H9 (cell line): ENCODE measurements around the gene MAPK12. TPM values are rescaled to one million over a fixed set of nuclear protein-coding genes. Genes with fewer than 3 reads are reported as not detected.

Experiments
- DNase-seq: peaks from one replicate; pipeline ENCODE4 v3.0.0-alpha.2; 2017
- H2AFZ ChIP-seq: one replicate; pipeline ENCODE4 v1.6.1; 2013; ENCODE audit warnings: mild to moderate bottlenecking, low read length, control low read depth, moderate library complexity
- H2AK5ac ChIP-seq: 2 replicates; pipeline ENCODE4 v1.6.1; 2013; ENCODE audit warnings: low read length, control low read depth, mixed read lengths; ENCODE audit not compliant: insufficient read length
- H2BK120ac ChIP-seq: one replicate; pipeline ENCODE4 v1.6.1; 2013; ENCODE audit warnings: low read depth, mild to moderate bottlenecking, low read length, control low read depth, inconsistent platforms; ENCODE audit not compliant: poor library complexity, severe bottlenecking
- H2BK12ac ChIP-seq: 2 replicates; pipeline ENCODE4 v1.6.1; 2013; ENCODE audit warnings: low read length, control low read depth, mixed read lengths, low read depth; ENCODE audit not compliant: insufficient read length
- H2BK15ac ChIP-seq: 2 replicates; pipeline ENCODE4 v1.6.1; 2013; ENCODE audit warnings: low read depth, low read length, control low read depth
- H2BK20ac ChIP-seq: one replicate; pipeline ENCODE4 v1.6.1; 2013; ENCODE audit warnings: low read depth, mild to moderate bottlenecking, low read length, control low read depth, inconsistent platforms; ENCODE audit not compliant: poor library complexity, severe bottlenecking
- H2BK5ac ChIP-seq: 2 replicates; pipeline ENCODE4 v1.6.1; 2013; ENCODE audit warnings: low read length, control low read depth, mixed read lengths; ENCODE audit not compliant: insufficient read length
- H3K14ac ChIP-seq: 2 replicates; pipeline ENCODE4 v1.6.1; 2013; ENCODE audit warnings: low read length, control low read depth; ENCODE audit not compliant: insufficient read depth
- H3K18ac ChIP-seq: 2 replicates; pipeline ENCODE4 v1.6.1; 2013; ENCODE audit warnings: low read depth, mild to moderate bottlenecking, mixed read lengths, low read length, control low read depth; ENCODE audit not compliant: insufficient read length
- H3K23ac ChIP-seq: 2 replicates; pipeline ENCODE4 v1.6.1; 2013; ENCODE audit warnings: low read length, control low read depth, mixed read lengths, low read depth; ENCODE audit not compliant: insufficient read length
- H3K23me2 ChIP-seq: 2 replicates; pipeline ENCODE4 v1.6.1; 2013; ENCODE audit warnings: low read depth, mild to moderate bottlenecking, mixed read lengths, low read length, control low read depth; ENCODE audit not compliant: insufficient read length, poor library complexity, severe bottlenecking
- H3K27ac ChIP-seq: 2 replicates; pipeline ENCODE4 v1.5.1; 2013; ENCODE audit warnings: low read length, control low read depth, mixed read lengths, low read depth; ENCODE audit not compliant: insufficient read length
- H3K27me3 ChIP-seq: 2 replicates; pipeline ENCODE4 v1.6.1; 2013; ENCODE audit warnings: low read length, control low read depth, inconsistent platforms; ENCODE audit not compliant: insufficient read depth
- H3K4ac ChIP-seq: 2 replicates; pipeline ENCODE4 v1.6.1; 2013; ENCODE audit warnings: low read depth, mild to moderate bottlenecking, control low read depth, inconsistent platforms, low read length, moderate library complexity
- H3K4me1 ChIP-seq: 2 replicates; pipeline ENCODE4 v1.6.1; 2013; ENCODE audit warnings: low read length, control low read depth, inconsistent platforms; ENCODE audit not compliant: insufficient read depth
- H3K4me2 ChIP-seq: 2 replicates; pipeline ENCODE4 v1.6.1; 2013; ENCODE audit warnings: low read length, control low read depth, mixed read lengths; ENCODE audit not compliant: insufficient read length, insufficient read depth
- H3K56ac ChIP-seq: 2 replicates; pipeline ENCODE4 v1.6.1; 2013; ENCODE audit warnings: low read depth, mild to moderate bottlenecking, mixed read lengths, low read length, control low read depth; ENCODE audit not compliant: insufficient read length
- H3K79me1 ChIP-seq: 2 replicates; pipeline ENCODE4 v1.6.1; 2013; ENCODE audit warnings: low read depth, mild to moderate bottlenecking, moderate library complexity, low read length, control low read depth, inconsistent platforms; ENCODE audit not compliant: insufficient read depth, poor library complexity, severe bottlenecking
- H3K79me2 ChIP-seq: 2 replicates; pipeline ENCODE4 v1.6.1; 2013; ENCODE audit warnings: low read length, control low read depth, inconsistent platforms; ENCODE audit not compliant: insufficient read depth
- H3K9ac ChIP-seq: 2 replicates; pipeline ENCODE4 v1.6.1; 2013; ENCODE audit warnings: low read length, control low read depth, mixed read lengths; ENCODE audit not compliant: insufficient read length; ENCODE audit errors: extremely low read depth
- H3K9me3 ChIP-seq: one replicate; pipeline ENCODE4 v1.6.1; 2013; ENCODE audit warnings: low read depth, low read length, inconsistent platforms; ENCODE audit not compliant: control insufficient read depth
- H3T11ph ChIP-seq: one replicate; pipeline ENCODE4 v1.6.1; 2013; ENCODE audit warnings: mild to moderate bottlenecking, low read length, control low read depth, inconsistent platforms
- H4K20me1 ChIP-seq: one replicate; pipeline ENCODE4 v1.6.1; 2013; ENCODE audit not compliant: control insufficient read depth, insufficient read length, insufficient read depth
- H4K5ac ChIP-seq: 2 replicates; pipeline ENCODE4 v1.6.1; 2013; ENCODE audit warnings: low read depth, mild to moderate bottlenecking, mixed read lengths, low read length, control low read depth; ENCODE audit not compliant: insufficient read length
- H4K8ac ChIP-seq: replicated peaks from 2 replicates; pipeline ENCODE4 v1.6.1; 2013; ENCODE audit warnings: low read length, control low read depth, mixed read lengths, low read depth; ENCODE audit not compliant: insufficient read length
- H4K91ac ChIP-seq: 2 replicates; pipeline ENCODE4 v1.6.1; 2013; ENCODE audit warnings: low read depth, mild to moderate bottlenecking, moderate library complexity, mixed read lengths, low read length, control low read depth; ENCODE audit not compliant: insufficient read length
- H3K27ac Mint-ChIP-seq, 3 experiments: 2 replicates in 2 of 3; 3 replicates in 1 of 3; pipeline ENCODE4 v1.8.0; 2020 to 2021; ENCODE audit warnings: mixed read lengths in 3 of 3, mild to moderate bottlenecking in 1 of 3, moderate library complexity in 1 of 3
- H3K27me3 Mint-ChIP-seq: 2 replicates; pipeline ENCODE4 v1.8.0; 2021; ENCODE audit warnings: low read depth, mild to moderate bottlenecking, moderate library complexity, mixed read lengths
- H3K36me3 Mint-ChIP-seq, 3 experiments: 2 replicates in 2 of 3; 3 replicates in 1 of 3; pipeline ENCODE4 v1.8.0; 2020 to 2021; ENCODE audit warnings: low read depth in 3 of 3, mixed read lengths in 3 of 3; ENCODE audit not compliant: insufficient read depth in 1 of 3
- H3K4me1 Mint-ChIP-seq, 2 experiments: 2 replicates each; pipeline ENCODE4 v1.8.0; 2020; ENCODE audit warnings: mixed read lengths in 2 of 2
- H3K4me3 Mint-ChIP-seq, 2 experiments: 2 replicates in 1 of 2; 3 replicates in 1 of 2; pipeline ENCODE4 v1.8.0; 2020 to 2021; ENCODE audit warnings: mild to moderate bottlenecking in 2 of 2, mixed read lengths in 2 of 2, moderate library complexity in 1 of 2
- H3K9me3 Mint-ChIP-seq, 2 experiments: 2 replicates in 1 of 2; 3 replicates in 1 of 2; pipeline ENCODE4 v1.8.0; 2020; ENCODE audit warnings: mild to moderate bottlenecking in 2 of 2, mixed read lengths in 2 of 2, moderate library complexity in 1 of 2
- CTCF ChIP-seq: fragments of 200-600 bp; sonication (generic); conservative IDR thresholded peaks from 3 replicates; pipeline ENCODE4 v1.8.0; 2021; ENCODE audit warnings: antibody characterized with exemption, mild to moderate bottlenecking
- WGBS: extraction: QIAGEN DNeasy Blood & Tissue Kit; methylation state at CpG from one replicate; pipeline ENCODE4 v1.1.7; 2013; ENCODE audit warnings: missing lambda C conversion rate, low lambda C conversion rate, mixed read lengths; ENCODE audit not compliant: insufficient read length; ENCODE audit errors: extremely low coverage; 5-methylcytosine and 5-hydroxymethylcytosine counted together
- total RNA-seq: library from RNA; stranded (reverse); gene quantifications from 2 replicates; pipeline ENCODE4 v1.2.1, GENCODE V29; 2021

The MAPK12 gene
- total RNA-seq, 1 experiment from 2014 or later = 31.3 TPM

- H3K4ac ChIP-seq = no peak overlapping the region
- H4K20me1 ChIP-seq = peaks cover under 1% of the 10 kb centered on the region
- H3K23me2 ChIP-seq = no peaks in the 10 kb centered on the region
- no peak overlapping the region for H3K4me3 Mint-ChIP-seq
- H4K91ac ChIP-seq = no peak overlapping the region
- peaks cover 14 to 56% (median 41%) of the 10 kb centered on the region in 3 experiments for H3K36me3 Mint-ChIP-seq
- no peak overlapping the region for H2BK15ac ChIP-seq
- no peaks in the 10 kb centered on the region for H3K4me1 ChIP-seq
- no CpG with 5 or more reads among the region's 16 CpGs for WGBS
- no peak overlapping the region for H3K27ac ChIP-seq
- peaks cover 5% of the 10 kb centered on the region in 2 experiments for H3K4me1 Mint-ChIP-seq
- H4K5ac ChIP-seq = no peak overlapping the region
- H2AK5ac ChIP-seq = no peak overlapping the region
- H3K27ac Mint-ChIP-seq = no peak overlapping the region
- H3T11ph ChIP-seq = no peak overlapping the region
- DNase-seq = no peak
- H3K27me3 Mint-ChIP-seq = no peaks in the 10 kb centered on the region
- H3K18ac ChIP-seq = no peak overlapping the region
- H3K4me2 ChIP-seq = no peak overlapping the region
- no peaks in the 10 kb centered on the region for H3K79me2 ChIP-seq
- no peak overlapping the region for H2BK12ac ChIP-seq
- H3K79me1 ChIP-seq = no peaks in the 10 kb centered on the region
- H3K14ac ChIP-seq = no peak overlapping the region
- no peak overlapping the region for H2BK120ac ChIP-seq
- no peak overlapping the region for H2AFZ ChIP-seq
- no peak for TF ChIP-seq CTCF
- no peak overlapping the region for H4K8ac ChIP-seq
- no peak overlapping the region for H2BK5ac ChIP-seq
- no peak overlapping the region for H3K56ac ChIP-seq
- no peaks in the 10 kb centered on the region for H3K9me3 ChIP-seq
- no peak overlapping the region for H3K9ac ChIP-seq
- H2BK20ac ChIP-seq = no peak overlapping the region
- no peak overlapping the region for H3K23ac ChIP-seq
- no peaks in the 10 kb centered on the region for H3K27me3 ChIP-seq
- H3K9me3 Mint-ChIP-seq = peaks cover 0 to 2% of the 10 kb centered on the region in 2 experiments; a peak in 1 of 5 replicates
These were observed 37.4 kb downstream of the MAPK12 start for GRCh38 chr22:50224071-50224470.
